GM12874 (cell line): ENCODE results near the gene DGUOK.

Experiments used
- TF ChIP-seq, protein P1 (sequence below): IDR thresholded peaks from 2 replicates; pipeline ENCODE4 v1.5.1; 2011; ENCODE audit warnings: low read depth, mild to moderate bottlenecking, control low read depth, low read length, moderate library complexity; ENCODE audit not compliant: insufficient read depth

The DGUOK gene

DNA sequence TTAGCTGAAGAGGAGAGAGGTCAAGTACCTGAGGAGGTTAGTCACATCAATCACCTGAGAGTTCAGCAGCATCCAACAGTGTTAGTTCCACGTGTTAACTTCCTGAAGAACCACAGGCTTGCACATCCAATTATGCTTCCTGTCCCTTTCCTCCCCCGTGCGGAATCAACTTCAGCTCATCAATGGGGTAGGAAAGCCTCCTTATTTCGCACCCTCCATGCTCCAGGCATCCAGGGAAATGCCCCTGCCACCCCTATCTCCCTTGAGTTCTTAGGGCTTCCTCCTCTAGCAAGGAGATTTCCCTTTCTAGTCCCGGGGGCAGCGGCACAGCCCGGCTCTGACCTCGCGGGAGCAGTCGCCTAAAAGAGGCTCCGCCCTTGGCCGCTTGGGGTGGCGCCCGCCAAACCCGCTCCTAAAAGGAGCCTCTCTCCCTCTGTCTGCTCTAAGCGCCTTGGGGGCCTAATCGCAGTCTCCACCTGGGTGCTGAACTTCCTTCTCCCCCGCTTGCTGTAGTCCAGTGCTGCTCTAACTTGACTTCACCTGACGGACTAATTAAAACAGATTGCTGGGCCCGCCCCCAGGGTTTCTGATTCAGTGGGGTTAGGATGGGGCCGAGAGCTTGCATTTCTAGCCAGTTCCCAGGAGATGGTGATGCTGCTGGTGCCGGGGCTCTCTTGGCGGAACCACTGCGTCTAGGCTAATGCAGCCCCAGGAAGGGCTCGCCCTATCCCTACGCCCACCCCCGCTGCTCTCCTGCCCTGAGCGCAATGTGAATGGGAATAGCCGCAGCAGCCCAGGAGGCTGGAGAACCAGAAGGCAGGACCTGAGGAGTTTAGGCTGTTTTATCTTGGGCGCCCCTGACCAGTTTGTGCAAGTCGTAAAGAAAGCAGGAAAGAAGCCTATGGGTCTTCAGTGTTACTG lies 54.7 kb downstream of the DGUOK start:
- TF ChIP-seq, protein P1, sequence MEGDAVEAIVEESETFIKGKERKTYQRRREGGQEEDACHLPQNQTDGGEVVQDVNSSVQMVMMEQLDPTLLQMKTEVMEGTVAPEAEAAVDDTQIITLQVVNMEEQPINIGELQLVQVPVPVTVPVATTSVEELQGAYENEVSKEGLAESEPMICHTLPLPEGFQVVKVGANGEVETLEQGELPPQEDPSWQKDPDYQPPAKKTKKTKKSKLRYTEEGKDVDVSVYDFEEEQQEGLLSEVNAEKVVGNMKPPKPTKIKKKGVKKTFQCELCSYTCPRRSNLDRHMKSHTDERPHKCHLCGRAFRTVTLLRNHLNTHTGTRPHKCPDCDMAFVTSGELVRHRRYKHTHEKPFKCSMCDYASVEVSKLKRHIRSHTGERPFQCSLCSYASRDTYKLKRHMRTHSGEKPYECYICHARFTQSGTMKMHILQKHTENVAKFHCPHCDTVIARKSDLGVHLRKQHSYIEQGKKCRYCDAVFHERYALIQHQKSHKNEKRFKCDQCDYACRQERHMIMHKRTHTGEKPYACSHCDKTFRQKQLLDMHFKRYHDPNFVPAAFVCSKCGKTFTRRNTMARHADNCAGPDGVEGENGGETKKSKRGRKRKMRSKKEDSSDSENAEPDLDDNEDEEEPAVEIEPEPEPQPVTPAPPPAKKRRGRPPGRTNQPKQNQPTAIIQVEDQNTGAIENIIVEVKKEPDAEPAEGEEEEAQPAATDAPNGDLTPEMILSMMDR, result no peak

GRCh38 chr2:73982140-73982617 lies 55.5 kb downstream of the DGUOK start:
- TF ChIP-seq, protein P1, result no peak

GRCh38 chr2:73983322-73984202 lies 56.9 kb downstream of the DGUOK start:
- TF ChIP-seq, protein P1, result no peak

DNA sequence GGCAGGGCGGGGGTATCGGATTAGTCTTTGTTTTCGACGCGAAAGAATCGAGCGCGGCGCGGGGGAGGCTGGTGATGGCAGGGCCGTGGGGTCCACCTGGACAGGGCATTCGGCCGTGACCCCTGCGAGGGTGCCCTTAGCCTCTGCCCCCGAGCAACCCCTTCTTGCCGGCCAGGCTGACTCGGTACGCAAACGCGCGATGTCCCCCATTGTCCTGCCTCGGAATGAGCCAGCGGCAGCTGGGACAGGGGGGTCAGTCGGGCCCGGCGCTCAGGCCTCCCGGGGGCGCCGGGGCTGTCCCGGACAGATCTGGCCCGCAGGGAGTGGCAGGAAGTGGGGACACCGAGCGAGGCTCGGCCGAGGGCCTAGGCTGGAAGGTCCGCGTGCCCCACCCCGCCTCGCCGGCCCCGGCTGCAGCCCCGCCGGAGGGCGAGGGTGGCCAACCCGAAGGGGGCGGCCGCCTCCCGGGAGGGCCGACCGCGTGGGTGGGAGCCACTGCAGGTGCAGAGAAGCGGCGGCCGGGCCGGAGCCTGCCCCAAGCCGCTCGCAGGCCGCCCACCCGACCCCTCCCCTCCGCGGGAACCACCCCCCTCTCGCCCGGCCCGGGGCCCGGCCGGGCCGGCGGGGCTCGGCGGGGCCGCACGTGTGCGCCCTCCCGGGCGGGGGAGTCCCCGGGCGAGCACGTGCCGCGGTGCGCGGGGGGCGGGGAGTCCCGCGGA lies 57.7 kb downstream of the DGUOK start, which contains the start of gene TET3:
Gene TET3 (plus strand): TSS at position 708 of the 719 bp plus-strand sequence. CDS start 1,494 bp downstream, outside the sequence.
- TF ChIP-seq, protein P1, result no peak

GRCh38 chr2:73984922-73985307 lies 58.2 kb downstream of the DGUOK start:
- TF ChIP-seq, protein P1, result no peak

- TF ChIP-seq, protein P1, result no peak
Measured at GRCh38 chr2:73985308-73986084, 58.8 kb downstream of the DGUOK start.
